Measurements from ENCODE around the gene AKAP7.
A peak's percentile ranks its signal among the peaks of the same experiment; 100 is the strongest.
"Not testable (repeated sequence)": the region's sequence is repeated elsewhere in the genome, so short reads cannot be mapped to it uniquely, and the experiment has no call there.

AKAP7 gene

DNA sequence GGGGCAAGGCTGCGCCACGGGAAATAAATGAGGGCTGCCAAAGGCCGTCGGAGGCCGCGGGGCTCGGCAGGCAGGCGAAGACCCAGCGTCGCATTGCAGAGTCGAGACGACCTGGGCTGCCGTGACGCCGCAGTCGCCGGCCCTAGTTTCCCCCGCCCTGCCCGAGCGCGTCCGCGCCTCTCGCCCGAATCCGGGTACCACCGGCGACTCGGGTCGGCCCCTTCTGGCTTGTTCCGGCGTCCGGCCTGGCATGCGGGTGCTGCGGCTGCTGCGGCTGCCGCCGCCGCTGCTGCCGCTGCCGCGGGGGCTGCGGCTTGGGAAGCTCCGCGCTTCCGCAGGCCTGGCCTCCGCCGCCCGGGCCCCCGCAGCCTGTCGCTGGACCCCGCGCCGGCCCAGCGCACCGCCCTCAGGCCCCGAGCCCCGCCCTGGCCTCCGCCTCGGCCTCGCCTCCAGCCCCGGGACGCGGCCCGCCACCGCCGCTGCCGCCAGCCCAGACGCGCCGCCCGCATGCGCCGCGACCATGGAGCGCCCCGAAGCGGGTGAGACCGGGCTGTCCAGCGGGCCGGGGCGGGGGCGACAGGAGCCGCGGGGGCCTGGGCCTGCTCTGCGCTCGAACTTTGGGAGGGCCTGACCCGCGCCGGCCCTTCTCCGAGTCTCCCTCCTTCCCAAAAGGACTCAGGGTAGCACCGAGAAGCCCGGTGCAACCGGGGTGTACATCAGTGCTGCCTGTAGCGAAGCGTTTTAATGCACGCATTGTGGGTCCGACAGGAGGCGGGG lies at the start of gene AKAP7:
TSS of gene AKAP7 (plus strand) at position 224 of the 777 bp plus-strand sequence. CDS start at position 521, 297 bp downstream.
- peak; percentile 15 to 62 (median 31) for DNase-seq (ENCODE audit: low read depth in 3 of 3)

DNA sequence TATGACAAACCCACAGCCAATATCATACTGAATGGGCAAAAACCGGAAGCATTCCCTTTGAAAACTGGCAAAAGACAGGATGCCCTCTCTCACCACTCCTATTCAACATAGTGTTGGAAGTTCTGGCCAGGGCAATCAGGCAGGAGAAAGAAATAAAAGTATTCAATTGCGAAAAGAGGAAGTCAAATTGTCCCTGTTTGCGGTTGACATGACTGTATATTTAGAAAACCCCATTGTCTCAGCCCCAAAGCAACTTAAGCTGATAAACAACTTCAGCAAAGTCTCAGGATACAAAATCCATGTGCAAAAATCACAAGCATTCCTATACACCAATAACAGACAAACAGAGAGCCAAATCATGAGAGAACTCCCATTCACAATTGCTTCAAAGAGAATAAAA lies 44.9 kb upstream of the AKAP7 start:
- not testable (repeated sequence) for DNase-seq (ENCODE audit: low read depth in 3 of 3)

DNA sequence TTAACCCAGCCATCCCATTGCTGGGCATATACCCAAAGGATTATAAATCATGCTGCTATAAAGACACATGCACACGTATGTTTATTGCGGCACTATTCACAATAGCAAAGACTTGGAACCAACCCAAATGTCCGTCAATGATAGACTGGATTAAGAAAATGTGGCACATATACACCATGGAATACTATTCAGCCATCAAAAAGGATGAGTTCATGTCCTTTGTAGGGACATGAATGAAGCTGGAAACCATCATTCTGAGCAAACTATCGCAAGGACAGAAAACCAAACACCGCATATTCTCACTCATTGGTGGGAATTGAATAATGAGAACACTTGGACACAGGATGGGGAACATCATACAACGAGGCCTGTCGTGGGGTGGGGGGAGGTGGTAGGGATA lies 43.3 kb upstream of the AKAP7 start:
- not testable (repeated sequence) for DNase-seq (ENCODE audit: low read depth in 3 of 3)

DNA sequence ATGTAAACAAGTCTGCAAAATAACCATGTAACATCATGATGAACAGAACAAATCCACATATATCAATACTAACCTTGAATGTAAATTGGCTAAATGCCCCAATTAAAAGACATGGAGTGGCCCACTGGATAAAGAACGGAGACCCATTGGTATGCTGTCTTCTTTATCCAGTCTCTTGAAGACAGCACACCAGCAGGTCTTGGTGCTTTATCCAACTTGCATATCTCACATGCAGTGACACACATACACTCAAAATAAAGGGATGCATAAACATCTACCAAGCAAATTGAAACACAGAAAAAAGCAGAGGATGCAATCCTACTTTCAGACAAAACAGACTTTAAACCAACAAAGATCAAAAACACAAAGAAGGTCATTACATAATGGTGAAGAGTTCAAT lies 41.9 kb upstream of the AKAP7 start:
- no peak for DNase-seq (ENCODE audit: low read depth in 3 of 3)

DNA sequence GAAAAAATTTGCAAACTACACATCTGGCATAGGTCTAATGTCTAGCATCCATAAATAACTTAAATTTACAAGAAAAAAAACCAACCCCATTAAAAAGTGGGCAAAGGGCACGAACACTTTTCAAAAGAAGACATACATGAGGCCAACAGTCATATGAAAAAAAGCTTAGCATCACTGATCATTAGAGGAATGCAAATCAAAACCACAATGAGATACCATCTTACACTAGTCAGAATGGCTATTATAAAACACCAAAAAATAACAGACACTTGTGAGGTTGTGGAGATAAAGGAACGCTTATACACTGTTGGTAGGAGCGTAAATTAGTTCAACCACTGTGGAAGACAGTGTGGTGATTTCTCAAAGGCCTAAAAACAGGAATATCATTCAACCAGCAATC lies 38.5 kb upstream of the AKAP7 start:
- no peak for DNase-seq (ENCODE audit: low read depth in 3 of 3)

DNA sequence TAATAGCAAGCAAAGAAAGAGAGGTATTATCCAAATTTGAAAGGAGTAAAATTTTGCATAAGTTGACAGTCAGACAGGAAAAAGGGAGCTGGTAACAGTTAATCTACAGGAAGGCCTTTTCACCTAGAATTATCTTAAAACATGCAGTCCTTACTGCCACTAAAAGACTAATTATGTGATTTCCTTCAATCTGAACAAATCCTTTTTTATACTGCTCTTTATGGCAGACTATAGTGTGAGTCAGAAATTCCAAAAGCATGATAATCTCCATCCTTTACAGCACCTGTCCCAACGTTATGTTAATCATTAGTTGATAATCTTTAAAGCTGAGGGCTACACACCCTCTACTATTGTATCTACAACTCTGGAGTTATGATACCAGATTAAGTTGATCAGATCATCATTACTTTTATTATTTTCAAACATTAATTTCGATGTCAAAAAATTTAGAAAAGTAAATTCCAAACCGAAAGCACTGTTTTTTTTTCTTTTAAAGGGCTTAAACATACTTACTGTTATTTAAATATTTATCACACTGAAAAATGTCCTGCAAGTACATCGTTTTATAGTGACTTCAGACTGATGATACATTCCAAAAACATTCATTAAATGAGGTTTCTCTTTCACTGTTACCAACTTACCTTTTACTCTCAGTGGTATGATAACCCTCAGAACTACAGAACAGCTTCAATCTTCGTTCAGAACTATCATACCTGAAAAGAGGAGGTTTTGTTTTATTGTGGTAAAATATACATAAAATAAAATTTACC lies 33.2 kb upstream of the AKAP7 start:
- DNase-seq (ENCODE audit: low read depth in 3 of 3), result no peak

DNA sequence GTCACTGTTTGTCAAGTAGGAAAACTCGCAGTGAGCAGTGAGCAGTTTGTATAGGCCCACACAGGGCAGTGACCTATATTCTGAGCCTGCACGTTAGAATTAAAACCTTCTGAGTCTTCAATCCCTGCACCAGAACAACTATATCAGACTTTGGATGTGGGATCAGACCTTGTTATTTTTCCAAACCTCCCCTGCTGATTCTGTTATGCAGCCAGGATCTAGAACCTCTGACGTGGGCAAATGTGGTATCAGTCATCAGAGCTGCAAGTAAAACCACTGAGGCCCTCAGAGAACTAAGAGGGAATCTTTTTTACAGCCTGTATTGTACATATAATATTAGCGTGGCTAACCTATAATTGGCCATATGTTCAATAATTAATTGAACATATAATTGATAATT lies 32.0 kb upstream of the AKAP7 start:
- no peak for DNase-seq (ENCODE audit: low read depth in 3 of 3)

DNA sequence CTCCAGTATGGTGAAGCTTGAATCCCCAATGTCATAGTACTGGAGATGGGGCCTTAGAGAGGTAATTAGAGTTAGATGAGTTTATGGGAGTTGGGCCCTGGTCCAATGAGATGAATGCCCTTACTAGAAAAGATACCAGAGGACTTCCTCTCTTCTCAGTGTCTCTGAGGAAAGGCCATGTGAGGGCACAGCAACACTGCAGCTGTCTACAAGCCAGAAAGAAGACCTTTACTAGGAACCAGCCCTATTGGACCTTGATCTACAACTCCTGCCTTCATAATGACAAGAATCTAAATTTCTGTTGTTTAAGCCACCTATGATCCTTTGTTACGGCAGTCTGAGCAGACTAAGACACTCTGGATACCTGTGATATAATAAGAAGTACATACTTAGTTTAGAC lies 31.4 kb upstream of the AKAP7 start:
- DNase-seq (ENCODE audit: low read depth in 3 of 3), result no peak

DNA sequence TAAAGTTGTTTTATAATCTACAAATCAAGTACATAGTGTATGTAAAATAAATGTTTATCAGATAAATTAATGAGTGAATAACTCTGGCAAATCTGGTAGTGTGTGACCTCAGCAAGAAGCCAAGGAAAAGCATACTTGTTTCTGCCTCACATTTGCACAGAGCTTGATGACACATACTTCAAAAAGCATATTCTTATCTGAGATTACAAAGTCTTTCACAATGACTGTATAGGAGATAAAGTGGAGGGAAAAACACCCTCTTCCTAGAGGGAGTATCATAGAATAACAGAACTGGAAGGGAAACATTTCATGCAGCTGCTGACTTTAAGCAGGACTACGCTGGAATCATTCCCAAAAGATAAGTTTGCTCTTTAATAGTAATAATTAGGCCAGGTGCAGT lies 28.1 kb upstream of the AKAP7 start:
- DNase-seq (ENCODE audit: low read depth in 3 of 3), result no peak

DNA sequence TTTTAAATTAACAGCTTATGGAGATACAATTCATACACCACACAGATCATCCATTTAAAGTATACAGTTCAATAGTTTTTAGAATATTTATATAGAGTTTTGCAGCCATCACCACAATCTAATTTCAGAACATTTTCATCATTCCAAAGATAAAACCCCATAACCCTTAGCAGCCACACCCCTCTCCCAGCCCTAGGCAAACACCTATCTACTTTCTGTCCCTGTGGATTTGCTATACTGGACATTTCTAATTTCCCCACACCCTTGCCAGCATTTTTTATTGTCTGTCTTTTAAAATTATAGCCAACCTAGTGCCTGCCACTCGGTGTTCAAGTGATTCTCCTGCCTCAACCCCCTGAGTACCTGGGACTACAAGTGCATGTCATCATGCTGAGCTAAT lies 23.0 kb upstream of the AKAP7 start:
- no peak for DNase-seq (ENCODE audit: low read depth in 3 of 3)

DNA sequence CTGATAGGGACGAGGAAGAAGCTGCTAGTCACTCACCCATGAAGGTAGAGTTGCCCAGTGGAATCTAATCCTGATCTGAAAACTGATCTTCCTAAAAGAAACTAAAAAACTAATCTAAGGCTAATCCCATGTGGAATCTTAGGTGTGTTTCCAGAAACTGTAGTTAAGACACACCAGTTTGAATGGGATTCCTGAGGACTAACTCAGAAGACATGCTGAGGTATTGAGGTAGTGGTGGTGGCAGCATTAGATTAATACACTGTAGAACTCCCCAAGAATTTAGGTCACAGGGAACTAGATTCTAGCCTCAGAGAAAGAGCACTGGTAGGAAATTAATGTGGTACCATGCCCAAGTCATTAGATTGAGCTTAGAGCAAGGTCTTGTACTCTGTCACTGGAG lies 19.6 kb upstream of the AKAP7 start:
- no peak for DNase-seq (ENCODE audit: low read depth in 3 of 3)

DNA sequence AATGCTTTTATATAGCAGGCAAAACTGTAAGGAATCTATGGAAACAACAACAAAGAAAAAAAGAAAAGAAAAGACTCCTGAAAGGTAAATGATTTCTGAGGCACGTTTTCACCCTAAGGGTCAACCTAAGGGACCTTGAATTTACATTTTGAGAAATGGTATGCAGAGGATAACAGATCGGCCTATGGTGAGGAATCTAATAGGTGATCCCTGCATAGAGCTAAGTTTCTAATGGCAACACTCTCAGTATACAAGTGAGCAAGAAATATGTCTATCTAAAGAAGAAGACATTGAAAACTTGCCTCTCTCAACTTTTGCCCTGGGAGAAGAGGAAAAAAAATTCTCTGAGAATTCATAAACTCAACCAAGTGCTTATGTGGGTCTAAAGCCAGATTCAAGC lies 18.9 kb upstream of the AKAP7 start:
- no peak for DNase-seq (ENCODE audit: low read depth in 3 of 3)

DNA sequence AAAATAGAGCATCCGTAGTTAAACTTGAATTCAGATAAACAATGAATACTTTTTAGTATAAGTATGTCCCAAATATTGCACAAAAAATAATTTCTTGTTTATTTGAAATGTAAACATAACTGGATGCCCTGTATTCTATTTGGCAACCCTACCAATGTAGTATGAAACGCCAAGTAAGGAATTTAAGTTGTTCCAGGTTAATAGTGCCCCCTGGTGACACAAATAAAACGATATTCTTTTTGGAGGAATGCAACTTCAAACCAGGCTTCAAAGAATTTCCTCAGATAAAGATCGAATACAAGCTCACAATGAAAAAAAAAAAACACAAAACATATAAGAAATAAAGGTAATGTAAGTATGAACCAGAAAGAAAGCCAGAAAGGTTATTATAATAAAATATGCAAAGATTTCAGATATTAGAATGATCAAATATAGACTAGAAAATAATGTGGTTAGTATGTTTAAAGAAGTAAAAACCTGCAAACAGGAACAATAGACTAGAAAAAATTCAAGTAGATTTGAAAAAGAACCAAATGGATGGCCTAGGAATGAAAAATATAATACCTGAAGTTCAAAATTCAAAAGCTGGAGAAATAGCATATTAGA lies 18.4 kb upstream of the AKAP7 start:
- DNase-seq (ENCODE audit: low read depth in 3 of 3), result no peak

DNA sequence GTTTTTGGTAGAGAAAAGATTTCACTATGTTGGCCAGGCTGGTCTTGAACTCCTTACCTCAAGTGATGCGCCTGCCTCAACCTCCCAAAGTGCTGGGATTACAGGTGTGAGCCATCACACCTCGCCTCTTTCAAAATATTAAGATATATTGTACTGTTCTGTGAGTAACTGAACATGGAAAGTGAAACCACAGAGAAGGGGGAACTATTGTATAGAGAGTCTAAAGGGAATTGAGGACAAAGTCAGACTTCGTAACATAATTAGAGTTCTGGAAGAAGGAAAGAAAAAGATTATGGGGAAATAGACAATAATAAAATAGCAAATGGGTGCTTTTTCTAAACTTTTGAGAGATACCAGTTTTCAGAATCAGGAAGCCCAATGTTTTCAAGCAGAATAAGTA lies 17.4 kb upstream of the AKAP7 start:
- DNase-seq (ENCODE audit: low read depth in 3 of 3), result no peak

DNA sequence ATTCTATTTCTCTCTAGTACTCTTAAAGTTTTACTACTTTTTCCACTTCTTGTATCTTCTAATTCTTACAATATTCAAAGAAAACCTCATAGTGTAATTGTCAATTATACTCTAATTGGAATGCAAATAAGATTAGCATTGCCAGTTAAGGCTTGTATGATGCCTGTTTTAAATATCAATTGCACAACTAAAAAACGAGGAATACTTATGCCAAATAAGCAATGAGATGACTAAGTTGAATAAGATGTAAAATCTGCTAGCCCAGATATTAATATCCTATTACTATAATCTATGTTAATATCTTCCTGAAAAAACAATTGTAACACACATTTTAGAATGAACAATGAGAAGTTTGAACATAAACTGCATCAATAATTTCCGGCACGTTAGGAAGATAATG lies 13.3 kb upstream of the AKAP7 start:
- no peak for DNase-seq (ENCODE audit: low read depth in 3 of 3)

DNA sequence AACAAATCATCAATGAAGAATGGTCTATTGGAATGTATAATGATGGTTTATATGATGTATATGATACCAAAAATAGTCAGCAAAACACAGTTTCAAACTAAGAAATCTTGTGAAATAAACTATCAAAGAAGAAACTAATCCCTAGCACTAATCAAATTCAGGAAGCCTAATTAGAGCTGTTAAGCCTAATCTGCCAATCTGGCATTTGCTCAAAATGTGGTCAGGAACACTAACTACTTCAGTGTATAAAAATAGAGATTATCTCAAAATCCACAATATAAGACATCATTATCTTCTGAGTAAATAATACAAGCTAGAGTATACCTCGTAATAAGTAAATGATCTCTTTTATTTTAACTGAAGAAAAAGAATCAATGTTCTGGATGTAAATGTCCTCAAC lies 12.8 kb upstream of the AKAP7 start:
- no peak for DNase-seq (ENCODE audit: low read depth in 3 of 3)

DNA sequence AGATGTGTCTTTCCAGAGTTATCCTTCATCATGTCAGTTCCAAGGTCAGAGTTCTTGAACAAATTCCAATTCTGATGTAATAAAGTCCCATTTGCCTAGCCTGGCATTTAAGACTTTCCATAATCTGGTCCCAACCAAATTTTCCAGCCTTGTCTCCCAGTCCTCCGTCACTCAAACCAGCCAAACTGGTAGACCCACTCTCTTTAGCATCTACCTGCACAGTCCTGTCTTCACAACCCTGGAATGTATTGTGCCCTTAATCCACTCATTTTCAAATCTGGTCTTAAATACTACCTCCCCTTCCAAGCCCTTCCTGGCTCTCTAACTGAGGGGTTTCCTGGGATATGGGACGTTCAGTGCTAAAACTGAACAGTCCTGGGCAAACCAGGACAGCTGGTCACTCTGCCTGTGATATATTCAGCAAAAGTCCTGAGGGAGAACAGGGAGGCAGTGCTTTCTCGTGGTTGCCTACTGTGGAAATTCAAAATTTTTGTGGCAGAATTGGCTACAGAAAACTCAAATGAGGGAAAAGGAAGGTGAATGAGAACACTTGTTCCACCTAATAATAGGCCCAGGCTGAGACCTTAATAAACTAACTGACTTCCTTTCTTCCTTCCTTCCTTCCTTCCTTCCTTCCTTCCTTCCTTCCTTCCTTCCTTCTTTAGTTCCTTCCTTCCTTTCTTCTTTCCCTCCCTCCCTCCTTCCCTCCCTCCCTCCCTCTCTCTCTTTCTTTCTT lies 10.8 kb upstream of the AKAP7 start:
- DNase-seq (ENCODE audit: low read depth in 3 of 3), result no peak

DNA sequence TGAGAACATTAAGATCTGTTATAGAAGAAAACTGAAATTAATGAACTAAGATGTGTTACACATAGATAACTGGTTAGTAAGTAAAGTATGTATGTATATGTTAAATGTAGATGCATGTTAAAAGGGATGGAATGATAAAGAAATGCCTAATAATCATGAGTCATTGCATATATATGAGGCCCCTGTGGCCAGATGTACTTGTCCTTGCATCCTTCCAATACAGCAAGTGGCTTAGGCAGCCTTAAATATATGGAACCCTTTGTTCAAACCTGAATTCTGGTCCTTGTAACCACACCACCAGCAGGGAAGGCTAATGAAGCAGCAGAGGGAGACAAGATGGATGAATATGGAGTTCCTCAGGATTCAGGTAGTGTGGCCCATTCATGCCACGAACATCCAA lies 9.8 kb upstream of the AKAP7 start:
- DNase-seq (ENCODE audit: low read depth in 3 of 3), result no peak

DNA sequence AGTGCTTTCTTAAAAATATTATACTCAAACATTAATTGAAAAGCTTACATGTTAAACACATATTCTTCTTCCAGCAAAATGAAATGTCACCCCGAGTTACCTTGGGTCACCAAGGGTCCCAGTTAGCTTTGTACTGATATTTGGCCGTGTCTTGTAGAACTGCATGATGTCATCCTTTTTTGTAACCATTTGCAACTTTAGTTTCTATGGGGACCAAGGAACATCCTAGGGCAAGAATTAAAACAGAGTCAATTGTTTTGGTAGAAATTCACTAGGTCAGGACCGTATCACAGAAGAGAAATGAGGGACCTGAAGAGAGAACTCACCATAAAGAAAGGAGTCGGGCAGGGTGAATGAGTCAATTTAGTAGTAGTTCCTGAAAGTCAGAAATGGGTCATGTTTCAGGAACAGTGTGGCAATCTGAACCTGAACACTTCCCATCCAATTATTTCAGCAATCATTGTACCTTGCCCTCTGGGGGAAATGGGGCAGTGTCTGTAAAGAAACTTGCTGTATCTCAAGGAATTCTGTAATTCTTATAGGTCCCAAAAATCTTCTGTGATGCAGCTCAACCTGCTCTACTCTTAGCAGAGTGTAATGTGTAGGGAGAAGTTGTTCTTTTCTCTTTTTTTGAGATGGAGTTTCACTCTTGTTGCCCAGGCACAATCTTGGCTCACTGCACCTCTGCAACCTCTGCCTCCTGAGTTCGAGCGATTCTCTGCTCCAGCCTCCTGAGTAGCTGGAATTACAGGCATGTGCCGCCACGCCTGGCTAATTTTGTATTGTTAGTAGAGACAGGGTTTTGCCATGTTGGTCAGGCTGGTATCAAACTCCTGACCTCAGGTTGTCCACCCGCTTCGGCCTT lies 5.3 kb upstream of the AKAP7 start:
- DNase-seq (ENCODE audit: low read depth in 3 of 3), result no peak

DNA sequence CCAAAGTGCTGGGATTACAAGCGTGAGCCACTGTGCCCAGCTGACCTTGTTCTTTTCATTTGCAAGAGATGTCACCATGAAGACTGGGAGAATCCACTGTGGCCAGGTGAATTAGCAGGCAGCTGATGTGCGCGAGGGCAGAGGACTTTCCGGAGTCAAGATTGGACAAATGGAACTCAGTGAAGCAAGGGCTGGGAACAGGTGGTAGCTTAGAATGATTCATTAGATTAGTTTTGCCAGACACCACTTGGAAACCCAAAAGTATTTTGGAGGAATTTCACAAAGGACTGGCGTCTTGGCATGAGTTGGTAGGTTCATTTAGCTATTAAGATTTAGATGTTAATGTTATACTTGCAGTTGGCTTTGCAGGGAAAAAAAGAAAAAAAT lies 4.7 kb upstream of the AKAP7 start:
- no peak for DNase-seq (ENCODE audit: low read depth in 3 of 3)

DNA sequence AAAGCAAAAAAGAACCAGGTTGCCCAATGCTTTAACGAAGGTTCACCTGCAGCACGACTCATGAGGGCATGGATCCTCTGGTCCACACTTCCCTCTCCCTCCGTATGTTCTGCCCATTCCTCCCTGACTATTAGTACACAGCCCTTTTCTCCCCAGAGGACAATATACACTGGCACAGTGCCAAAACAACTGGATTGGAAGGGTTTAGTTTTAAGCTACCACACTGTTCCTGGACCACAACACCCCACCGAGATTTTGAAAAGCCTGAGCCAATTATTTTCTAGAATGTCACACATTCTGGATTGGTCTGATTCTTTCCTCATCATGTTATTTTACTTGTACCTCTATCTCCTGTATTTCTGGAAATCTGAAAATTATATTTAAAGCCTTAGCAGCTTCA lies 2.9 kb upstream of the AKAP7 start:
- DNase-seq (ENCODE audit: low read depth in 3 of 3), result no peak
